Caco-2 (cell line): Measurements from ENCODE around the gene FSD1. TPM values are rescaled to one million over a fixed set of nuclear protein-coding genes. Genes with fewer than 3 reads are reported as not detected.
A peak's percentile ranks its signal among the peaks of the same experiment; 100 is the strongest.
"Not testable (repeated sequence)": the region's sequence is repeated elsewhere in the genome, so short reads cannot be mapped to it uniquely, and the experiment has no call there.

Source experiments
- BruUV-seq: library from RNA; stranded (reverse); fragments of 400-500 nt; replicated peaks from 2 replicates; lab custom pipeline; 2021; lab: Mats Ljungman, UMichigan
- CTCF ChIA-PET: fragments of 300-600 bp; sonication (Branson Sonifier 250); formaldehyde crosslinking; loops from one replicate; lab custom pipeline; 2022; ENCODE audit warnings: antibody characterized with exemption; lab: Charles Lee
- POLR2A ChIA-PET: fragments of 300-600 bp; sonication (Branson Sonifier 250); formaldehyde crosslinking; loops from one replicate; lab custom pipeline; 2022; ENCODE audit warnings: antibody characterized with exemption; lab: Charles Lee
- DNase-seq, 2 experiments: peaks; one replicate each; pipeline versions ENCODE4 v3.0.0 to v3.0.0-alpha.2; 2020 to 2022
- H3K27me3 ChIP-seq: replicated peaks from 2 replicates; pipeline ENCODE4 v1.6.0; 2011; ENCODE audit warnings: low read length; ENCODE audit not compliant: control insufficient read depth, insufficient read depth
- H3K36me3 ChIP-seq: 2 replicates; pipeline ENCODE4 v1.5.1; 2011; ENCODE audit warnings: low read length; ENCODE audit not compliant: control insufficient read depth, insufficient read depth
- H3K4me1 ChIP-seq: fragments of 250-450 bp; sonication (Bioruptor Pico); 2 replicates; pipeline ENCODE4 v1.5.1; 2020; ENCODE audit warnings: mild to moderate bottlenecking
- H3K4me3 ChIP-seq: 2 replicates; pipeline ENCODE4 v1.5.1; 2011; ENCODE audit warnings: low read depth, mild to moderate bottlenecking, control low read depth, low read length
- H3K9me3 ChIP-seq: fragments of 250-450 bp; sonication (Bioruptor Pico); 2 replicates; pipeline ENCODE4 v1.5.1; 2020; ENCODE audit warnings: mild to moderate bottlenecking, moderate library complexity
- H3K27ac Mint-ChIP-seq: one replicate; pipeline ENCODE4 v1.8.0; 2022; ENCODE audit warnings: mixed read lengths; ENCODE audit not compliant: unreplicated experiment
- H3K27me3 Mint-ChIP-seq: one replicate; pipeline ENCODE4 v1.8.0; 2022; ENCODE audit warnings: mixed read lengths; ENCODE audit not compliant: insufficient read depth, unreplicated experiment
- H3K36me3 Mint-ChIP-seq: one replicate; pipeline ENCODE4 v1.8.0; 2022; ENCODE audit warnings: mild to moderate bottlenecking, mixed read lengths; ENCODE audit not compliant: insufficient read depth, unreplicated experiment
- H3K4me1 Mint-ChIP-seq: one replicate; pipeline ENCODE4 v1.8.0; 2022; ENCODE audit warnings: low read depth, mixed read lengths; ENCODE audit not compliant: unreplicated experiment
- H3K4me3 Mint-ChIP-seq: one replicate; pipeline ENCODE4 v1.8.0; 2022; ENCODE audit warnings: mild to moderate bottlenecking, moderate library complexity, mixed read lengths; ENCODE audit not compliant: unreplicated experiment
- H3K9me3 Mint-ChIP-seq: one replicate; pipeline ENCODE4 v1.8.0; 2022; ENCODE audit warnings: mixed read lengths; ENCODE audit not compliant: unreplicated experiment
- intact Hi-C: fragments of 100-400 bp; cut with micrococcal nuclease; formaldehyde crosslinking; loops from one replicate; pipeline ENCODE4 v1.10.0; 2022; ENCODE audit not compliant: unreplicated experiment
- total RNA-seq: library from RNA; stranded (reverse); gene quantifications from 2 replicates; pipeline ENCODE4 v1.2.3, GENCODE V29; 2022
- TF ChIP-seq, protein P1 (sequence below), 2 experiments: fragments of 200-600 bp in 1 of 2; IDR thresholded peaks; 1 replicate in 1 of 2; 2 replicates in 1 of 2; pipeline versions ENCODE4 v1.5.1 to v1.8.0; 2011 to 2022; ENCODE audit warnings: antibody characterized with exemption in 1 of 2, control low read depth in 1 of 2, inconsistent platforms in 1 of 2, low read depth in 1 of 2, low read length in 1 of 2, mild to moderate bottlenecking in 1 of 2, moderate library complexity in 1 of 2; ENCODE audit not compliant: insufficient read depth in 1 of 2, severe bottlenecking in 1 of 2, unreplicated experiment in 1 of 2

Gene FSD1
- total RNA-seq, 1 experiment from 2014 or later, result 9.0 TPM

DNA sequence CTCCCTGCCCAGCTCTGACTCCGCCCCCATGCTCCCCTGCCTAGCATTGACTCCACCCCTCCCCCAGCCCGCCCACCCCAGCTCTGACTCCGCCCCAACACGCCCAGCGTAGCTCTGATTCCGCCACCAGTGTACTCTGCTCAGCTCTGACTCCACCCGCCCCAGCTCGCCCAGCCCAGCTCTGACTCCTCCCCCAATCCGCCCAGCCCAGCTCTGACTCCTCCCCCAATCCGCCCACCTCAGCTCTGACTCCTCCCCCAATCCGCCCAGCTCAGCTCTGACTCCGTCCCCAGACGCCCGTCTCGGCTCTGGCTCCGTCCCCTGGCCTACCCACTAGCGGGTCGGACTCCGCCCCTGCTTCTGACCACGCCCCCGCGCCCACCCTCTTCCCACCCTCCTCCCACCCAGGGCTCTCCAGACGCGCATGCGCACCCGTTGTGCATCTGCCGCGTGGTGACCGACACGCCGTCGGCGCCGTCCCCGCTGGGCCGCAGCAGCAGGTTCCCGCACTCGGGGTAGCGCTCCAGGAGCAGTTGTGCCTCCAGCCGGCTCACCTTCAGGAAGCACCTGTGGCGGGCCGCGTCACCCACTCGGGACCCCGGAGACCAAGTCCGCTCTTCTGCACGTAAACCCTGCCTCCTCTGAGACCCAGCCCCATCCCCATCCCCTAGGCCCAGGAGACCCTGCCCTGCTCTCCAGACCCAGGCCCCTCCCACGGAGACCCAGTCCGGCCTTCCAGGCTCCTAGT lies 24.0 kb downstream of the FSD1 start:
- Histone ChIP-seq H3K4me1 (no peaks in the 10 kb centered on the region), H3K9me3 (no peaks in the 10 kb centered on the region), H3K4me3 (peak overlapping the region; percentile 35), H3K27me3 (no peaks in the 10 kb centered on the region), H3K36me3 (0 out of 2 replicates have a peak, but pooled peaks cover 2% of the 10 kb centered on the region)
- peaks cover 55% of the 10 kb centered on the region for H3K36me3 Mint-ChIP-seq
- no peak overlapping the region for H3K27ac Mint-ChIP-seq
- no peaks in the 10 kb centered on the region for H3K27me3 Mint-ChIP-seq
- DNase-seq, result peak; percentile 82 to 90
- intact Hi-C loops, result no loop called here
- peaks cover 5% of the 10 kb centered on the region for H3K4me1 Mint-ChIP-seq
- TF ChIP-seq, protein P1, sequence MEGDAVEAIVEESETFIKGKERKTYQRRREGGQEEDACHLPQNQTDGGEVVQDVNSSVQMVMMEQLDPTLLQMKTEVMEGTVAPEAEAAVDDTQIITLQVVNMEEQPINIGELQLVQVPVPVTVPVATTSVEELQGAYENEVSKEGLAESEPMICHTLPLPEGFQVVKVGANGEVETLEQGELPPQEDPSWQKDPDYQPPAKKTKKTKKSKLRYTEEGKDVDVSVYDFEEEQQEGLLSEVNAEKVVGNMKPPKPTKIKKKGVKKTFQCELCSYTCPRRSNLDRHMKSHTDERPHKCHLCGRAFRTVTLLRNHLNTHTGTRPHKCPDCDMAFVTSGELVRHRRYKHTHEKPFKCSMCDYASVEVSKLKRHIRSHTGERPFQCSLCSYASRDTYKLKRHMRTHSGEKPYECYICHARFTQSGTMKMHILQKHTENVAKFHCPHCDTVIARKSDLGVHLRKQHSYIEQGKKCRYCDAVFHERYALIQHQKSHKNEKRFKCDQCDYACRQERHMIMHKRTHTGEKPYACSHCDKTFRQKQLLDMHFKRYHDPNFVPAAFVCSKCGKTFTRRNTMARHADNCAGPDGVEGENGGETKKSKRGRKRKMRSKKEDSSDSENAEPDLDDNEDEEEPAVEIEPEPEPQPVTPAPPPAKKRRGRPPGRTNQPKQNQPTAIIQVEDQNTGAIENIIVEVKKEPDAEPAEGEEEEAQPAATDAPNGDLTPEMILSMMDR (IDR thresholded peaks at IDR 0.05; ENCODE audit: insufficient read depth in 1 of 2, low read depth in 1 of 2, low read length in 1 of 2, severe bottlenecking in 1 of 2, unreplicated experiment in 1 of 2), result no peak
- no TSS peak for BruUV-seq
- ChIA-PET POLR2A (interaction anchor here (0.8 to 1.2 kb wide), 2 partner anchors 15 to 74 kb away, joined by 5 to 9 read pairs; partner anchors contain the start of genes CHAF1A and MPND), CTCF (interaction anchor here (0.6 to 0.9 kb wide), 3 partner anchors 14 to 178 kb away, joined by 3 read pairs; no protein-coding TSS in a partner anchor)
- H3K4me3 Mint-ChIP-seq, result peak overlapping the region; percentile 54
- H3K9me3 Mint-ChIP-seq, result no peaks in the 10 kb centered on the region

DNA sequence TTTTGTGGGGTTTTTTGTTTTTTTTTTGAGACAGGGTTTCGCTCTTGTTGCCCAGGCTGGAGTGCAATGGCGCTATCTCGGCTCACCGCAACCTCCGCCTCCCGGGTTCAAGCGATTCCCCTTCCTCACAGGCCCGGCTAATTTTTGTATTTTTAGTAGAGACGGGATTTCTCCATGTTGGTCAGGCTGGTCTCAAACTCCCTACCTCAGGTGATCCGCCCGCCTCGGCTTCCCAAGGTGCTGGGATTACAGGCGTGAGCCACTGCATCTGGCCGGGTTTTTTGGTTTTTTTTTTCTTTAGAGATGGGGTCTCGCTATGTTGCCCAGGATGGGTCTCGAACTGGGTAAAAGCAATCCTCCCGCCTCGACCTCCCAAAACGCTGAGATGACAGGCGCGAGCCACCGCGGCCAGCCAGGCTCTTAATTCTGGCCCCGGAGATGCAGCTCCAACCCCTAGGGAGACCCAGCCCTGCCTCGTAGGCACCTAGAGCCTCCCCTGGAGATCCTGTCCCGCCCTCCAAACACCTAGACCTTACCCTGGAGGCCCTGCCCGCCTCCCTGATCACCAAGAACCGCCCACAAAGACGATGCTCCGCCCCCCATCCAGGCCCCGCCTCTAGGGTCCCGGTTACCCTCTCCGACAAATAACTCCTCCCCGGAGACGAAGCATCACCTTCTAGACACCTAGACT lies 24.7 kb downstream of the FSD1 start:
- H3K4me1 Mint-ChIP-seq, H3K27ac Mint-ChIP-seq, H3K9me3 Mint-ChIP-seq, CTCF ChIA-PET, H3K9me3 ChIP-seq, H3K27me3 Mint-ChIP-seq, POLR2A ChIA-PET, H3K4me1 ChIP-seq, H3K27me3 ChIP-seq, H3K36me3 ChIP-seq, intact Hi-C loops: not testable (repeated sequence)
- peak overlapping the region; percentile 35 for H3K4me3 ChIP-seq
- peak in 1 of 2 experiments; percentile 62 for DNase-seq
- Mint-ChIP-seq H3K36me3 (peaks cover 55% of the 10 kb centered on the region), H3K4me3 (peak overlapping the region; percentile 54)
- BruUV-seq, result TSS peak; percentile 65

DNA sequence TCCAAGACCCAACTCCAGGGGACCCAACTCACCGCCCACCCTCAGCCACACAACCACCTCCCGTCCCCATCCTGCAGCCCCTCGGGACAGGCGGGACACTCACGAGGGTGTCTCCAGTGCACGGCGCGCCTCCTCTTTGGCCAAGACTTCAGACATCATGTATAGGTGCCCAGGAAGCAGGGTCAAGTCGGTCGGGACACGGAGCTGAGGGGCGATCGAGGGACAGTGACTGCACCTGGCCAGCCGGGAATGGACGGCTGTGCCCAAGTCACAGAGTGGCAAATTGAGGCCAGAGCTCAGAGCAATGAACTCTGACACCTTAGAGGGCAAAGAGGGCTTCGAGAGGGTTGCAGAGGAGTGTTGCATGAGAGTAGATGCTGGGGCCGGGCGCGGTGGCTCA lies 25.5 kb downstream of the FSD1 start:
- Histone ChIP-seq H3K4me1 (no peaks in the 10 kb centered on the region), H3K36me3 (0 out of 2 replicates have a peak, but pooled peaks cover 2% of the 10 kb centered on the region), H3K4me3 (no peak overlapping the region), H3K27me3 (no peaks in the 10 kb centered on the region), H3K9me3 (no peaks in the 10 kb centered on the region)
- intact Hi-C loops, result no loop called here
- Mint-ChIP-seq H3K27me3 (no peaks in the 10 kb centered on the region), H3K36me3 (peaks cover 56% of the 10 kb centered on the region), H3K4me1 (peaks cover 5% of the 10 kb centered on the region), H3K27ac (no peak overlapping the region), H3K4me3 (no peak overlapping the region), H3K9me3 (peaks cover 9% of the 10 kb centered on the region)
- no peak for DNase-seq
- CTCF ChIA-PET, result no interaction called here
- no TSS peak for BruUV-seq
- TF ChIP-seq, protein P1 (IDR thresholded peaks at IDR 0.05; ENCODE audit: insufficient read depth in 1 of 2, low read depth in 1 of 2, low read length in 1 of 2, severe bottlenecking in 1 of 2, unreplicated experiment in 1 of 2), result no peak
- POLR2A ChIA-PET, result no interaction called here
